GM23248 (cell line): ENCODE measurements around the gene IKZF3. TPM values are rescaled to one million over a fixed set of nuclear protein-coding genes. Genes with fewer than 3 reads are reported as not detected.

Source experiments
- DNase-seq: peaks from one replicate; pipeline ENCODE4 v3.0.0-alpha.2; 2015
- H2AFZ ChIP-seq: fragments of 200-600 bp; sonication (generic); 2 replicates; pipeline ENCODE4 v1.6.1; 2016; ENCODE audit warnings: antibody characterized with exemption
- H3F3A ChIP-seq: fragments of 200-600 bp; sonication (generic); 2 replicates; pipeline ENCODE4 v1.6.1; 2016; ENCODE audit warnings: mild to moderate bottlenecking, antibody characterized with exemption, mixed run types; ENCODE audit not compliant: insufficient read depth
- H3K27ac ChIP-seq: fragments of 200-600 bp; sonication (generic); 2 replicates; pipeline ENCODE4 v1.5.1; 2016; ENCODE audit warnings: mild to moderate bottlenecking
- H3K27me3 ChIP-seq: fragments of 200-600 bp; sonication (generic); replicated peaks from 2 replicates; pipeline ENCODE4 v1.6.1; 2016; ENCODE audit warnings: mild to moderate bottlenecking; ENCODE audit not compliant: insufficient read depth
- H3K36me3 ChIP-seq: fragments of 200-600 bp; sonication (generic); 2 replicates; pipeline ENCODE4 v1.6.1; 2016; ENCODE audit warnings: low read depth, mild to moderate bottlenecking
- H3K4me1 ChIP-seq: fragments of 200-600 bp; sonication (generic); 2 replicates; pipeline ENCODE4 v1.6.1; 2016; ENCODE audit warnings: mild to moderate bottlenecking; ENCODE audit not compliant: insufficient read depth
- H3K4me2 ChIP-seq: fragments of 200-600 bp; sonication (generic); one replicate; pipeline ENCODE4 v1.6.1; 2016; ENCODE audit warnings: mild to moderate bottlenecking; ENCODE audit not compliant: unreplicated experiment
- H3K4me3 ChIP-seq: fragments of 200-600 bp; sonication (generic); 2 replicates; pipeline ENCODE4 v1.5.1; 2016; ENCODE audit warnings: mild to moderate bottlenecking
- H3K79me2 ChIP-seq: fragments of 200-600 bp; sonication (generic); 2 replicates; pipeline ENCODE4 v1.6.1; 2016; ENCODE audit warnings: mild to moderate bottlenecking; ENCODE audit not compliant: insufficient read depth
- H3K9ac ChIP-seq: fragments of 200-600 bp; sonication (generic); 2 replicates; pipeline ENCODE4 v1.6.1; 2016; ENCODE audit warnings: mild to moderate bottlenecking
- H3K9me2 ChIP-seq: fragments of 200-600 bp; sonication (generic); 2 replicates; pipeline ENCODE4 v1.6.1; 2016; ENCODE audit warnings: mixed run types, mild to moderate bottlenecking, moderate library complexity; ENCODE audit not compliant: insufficient read depth
- H3K9me3 ChIP-seq: fragments of 200-600 bp; sonication (generic); one replicate; pipeline ENCODE4 v1.6.1; 2017; ENCODE audit warnings: low read depth
- H4K20me1 ChIP-seq: fragments of 200-600 bp; sonication (generic); 2 replicates; pipeline ENCODE4 v1.6.0; 2016; ENCODE audit not compliant: insufficient read depth
- EZH2 ChIP-seq: fragments of 200-600 bp; sonication (generic); IDR thresholded peaks from 2 replicates; pipeline ENCODE4 v1.6.1; 2018; ENCODE audit warnings: antibody characterized with exemption, mild to moderate bottlenecking; ENCODE audit not compliant: insufficient read depth, poor library complexity, severe bottlenecking
- EZH2phosphoT487 ChIP-seq: fragments of 200-600 bp; sonication (generic); IDR thresholded peaks from 2 replicates; pipeline ENCODE4 v1.6.1; 2018; ENCODE audit warnings: antibody characterized with exemption, moderate library complexity, mild to moderate bottlenecking, low read depth; ENCODE audit not compliant: insufficient read depth
- WGBS, 2 experiments: methylation state at CpG; one replicate each; pipeline ENCODE4 v1.1.6; 2015 to 2017; ENCODE audit warnings: low lambda C conversion rate in 2 of 2, low coverage in 1 of 2; ENCODE audit errors: missing lambda C conversion rate in 2 of 2; 5-methylcytosine and 5-hydroxymethylcytosine counted together
- in situ Hi-C: fragments of 300-500 bp; cut with MboI; formaldehyde crosslinking; loops from 2 replicates; pipeline ENCODE4 v1.15.0; 2020
- polyA plus RNA-seq: library from polyadenylated mRNA; unstranded; fragments of >200 nt; fragmentation: Nextera tagmentation; extraction: Ambion mirVana; gene quantifications from 2 replicates; pipeline ENCODE4 v1.2.1, GENCODE V29; 2016
- total RNA-seq: library from RNA; depleted of rRNA; stranded (reverse); fragments of >200 nt; shearing (Covaris generic); gene quantifications from 2 replicates; pipeline ENCODE4 v1.2.3, GENCODE V29; 2014

The IKZF3 gene
- total and polyA plus RNA-seq, 2 experiments from 2014 or later = 0.09 TPM; not detected in 1

DNA sequence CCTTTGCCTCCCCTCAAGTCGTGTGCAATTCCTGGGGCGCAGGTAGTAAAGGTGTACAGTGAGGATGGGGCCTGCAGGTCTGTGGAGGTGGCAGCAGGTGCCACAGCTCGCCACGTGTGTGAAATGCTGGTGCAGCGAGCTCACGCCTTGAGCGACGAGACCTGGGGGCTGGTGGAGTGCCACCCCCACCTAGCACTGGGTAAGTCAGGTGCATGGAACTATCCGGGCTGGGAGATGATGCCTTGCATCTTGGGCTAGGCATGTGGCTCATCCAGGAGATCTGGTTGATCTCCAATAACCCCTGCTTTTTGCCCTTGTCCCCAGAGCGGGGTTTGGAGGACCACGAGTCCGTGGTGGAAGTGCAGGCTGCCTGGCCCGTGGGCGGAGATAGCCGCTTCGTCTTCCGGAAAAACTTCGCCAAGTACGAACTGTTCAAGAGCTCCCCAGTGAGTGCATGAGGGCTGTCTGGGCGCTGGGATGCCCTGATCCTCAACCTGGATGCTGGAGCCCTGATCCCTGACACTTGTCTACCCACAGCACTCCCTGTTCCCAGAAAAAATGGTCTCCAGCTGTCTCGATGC, 121.2 kb downstream of the IKZF3 start:
- DNase-seq = no peak

DNA sequence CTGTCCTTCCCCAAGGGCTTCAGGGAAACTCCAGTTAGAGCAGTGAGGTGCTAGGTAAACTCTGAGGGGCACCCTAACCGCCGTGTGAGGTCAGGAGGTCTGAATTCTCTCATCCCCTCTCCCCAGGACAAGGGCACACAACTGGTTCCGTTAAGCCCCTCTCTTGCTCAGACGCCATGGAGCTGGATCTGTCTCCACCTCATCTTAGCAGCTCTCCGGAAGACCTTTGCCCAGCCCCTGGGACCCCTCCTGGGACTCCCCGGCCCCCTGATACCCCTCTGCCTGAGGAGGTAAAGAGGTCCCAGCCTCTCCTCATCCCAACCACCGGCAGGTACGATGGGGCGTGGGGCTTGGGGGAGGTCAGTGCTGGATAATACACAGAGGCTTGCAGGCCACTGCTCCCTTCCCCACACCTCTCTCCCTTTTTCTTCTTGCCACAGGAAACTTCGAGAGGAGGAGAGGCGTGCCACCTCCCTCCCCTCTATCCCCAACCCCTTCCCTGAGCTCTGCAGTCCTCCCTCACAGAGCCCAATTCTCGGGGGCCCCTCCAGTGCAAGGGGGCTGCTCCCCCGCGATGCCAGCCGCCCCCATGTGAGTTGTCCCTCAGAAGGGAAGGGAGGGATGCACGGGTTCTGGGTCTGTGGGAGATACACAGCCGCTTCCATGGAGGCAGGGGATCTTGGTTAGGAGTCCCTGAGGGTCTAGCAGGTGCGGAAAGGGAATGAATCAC, 121.8 kb downstream of the IKZF3 start:
- no peaks in the 10 kb centered on the region for H3K36me3 ChIP-seq
- H3K79me2 ChIP-seq = no peaks in the 10 kb centered on the region
- TF ChIP-seq EZH2phosphoT487 = no peak
- TF ChIP-seq EZH2 = no peak
- no peak overlapping the region for H3K9ac ChIP-seq
- H2AFZ ChIP-seq = no peak overlapping the region
- in situ Hi-C loops = no loop called here
- no peaks in the 10 kb centered on the region for H3F3A ChIP-seq
- H3K9me3 ChIP-seq = no peaks in the 10 kb centered on the region
- DNase-seq = no peak
- H3K27me3 ChIP-seq = peaks cover 4% of the 10 kb centered on the region; the same call in 1 of the 2 replicates
- no peak overlapping the region for H3K4me3 ChIP-seq
- no peak overlapping the region for H3K4me2 ChIP-seq
- 72% methylated on average over 15 to 18 of the region's 18 CpGs for WGBS, 2 experiments
- no peaks in the 10 kb centered on the region for H3K9me2 ChIP-seq
- no peaks in the 10 kb centered on the region for H4K20me1 ChIP-seq
- H3K4me1 ChIP-seq = peaks cover 20% of the 10 kb centered on the region
- H3K27ac ChIP-seq = no peak overlapping the region

More for the DNA sequence above, 121.2 kb downstream of the IKZF3 start:
- Histone ChIP-seq H3K9me3 (no peaks in the 10 kb centered on the region), H2AFZ (no peak overlapping the region), H3F3A (no peaks in the 10 kb centered on the region), H3K4me1 (peaks cover 20% of the 10 kb centered on the region), H3K36me3 (no peaks in the 10 kb centered on the region), H3K27ac (no peak overlapping the region), H3K4me3 (no peak overlapping the region), H3K9me2 (no peaks in the 10 kb centered on the region), H3K9ac (no peak overlapping the region), H3K27me3 (peaks cover 2% of the 10 kb centered on the region; the same call in 1 of the 2 replicates), H4K20me1 (no peaks in the 10 kb centered on the region), H3K79me2 (no peaks in the 10 kb centered on the region), H3K4me2 (no peak overlapping the region)
- TF ChIP-seq EZH2phosphoT487 = no peak
- no peak for TF ChIP-seq EZH2
- 69 to 71% methylated on average over 21 of the region's 21 CpGs for WGBS, 2 experiments
- in situ Hi-C loops = no loop called here

DNA sequence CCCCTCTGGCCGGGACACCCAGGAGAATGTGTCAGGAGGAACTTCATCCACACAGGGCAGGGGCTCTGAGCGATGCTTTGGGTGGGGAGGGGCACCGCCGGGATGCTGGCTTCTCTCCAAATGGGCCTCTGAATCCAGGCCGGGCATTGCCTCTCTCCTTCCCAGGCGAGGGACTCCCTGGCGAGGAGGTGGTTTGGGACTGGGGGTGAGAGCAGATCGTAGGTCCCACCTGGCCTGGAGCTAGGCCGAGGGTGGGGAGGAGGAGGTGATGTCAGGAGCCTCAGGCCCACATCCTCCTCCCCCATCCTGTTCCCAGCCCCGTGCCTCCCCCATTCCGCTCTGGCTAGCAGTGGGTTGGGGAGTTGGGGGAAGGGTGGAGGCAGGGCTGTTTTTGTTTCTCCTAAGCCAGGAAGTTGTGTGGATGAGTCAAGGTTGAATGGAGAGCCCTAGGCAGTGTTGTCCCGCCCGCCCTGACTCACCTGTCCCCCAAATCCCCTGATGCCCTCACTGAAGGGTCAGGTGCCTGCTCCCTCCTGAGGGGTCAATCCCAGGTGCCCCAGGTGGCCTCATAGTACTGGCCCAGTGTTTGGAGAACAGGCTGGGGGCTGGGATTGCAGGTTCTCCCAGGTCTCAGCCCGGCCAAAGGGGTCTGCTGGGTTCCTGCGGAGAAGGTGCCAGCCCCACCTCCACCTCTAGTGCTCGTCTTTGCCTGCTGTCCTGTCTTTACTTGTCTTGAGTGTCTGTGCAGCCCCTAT, 123.6 kb downstream of the IKZF3 start:
- Histone ChIP-seq H3K9me2 (no peaks in the 10 kb centered on the region), H3K4me2 (peak overlapping the region; percentile 38), H3K9ac (no peak overlapping the region), H3K27me3 (peaks cover 4% of the 10 kb centered on the region; the same call in 1 of the 2 replicates), H4K20me1 (no peaks in the 10 kb centered on the region), H3F3A (no peaks in the 10 kb centered on the region), H3K27ac (no peak overlapping the region), H3K79me2 (no peaks in the 10 kb centered on the region), H3K4me1 (peaks cover 20% of the 10 kb centered on the region), H2AFZ (peak overlapping the region; percentile 84), H3K9me3 (no peaks in the 10 kb centered on the region), H3K36me3 (no peaks in the 10 kb centered on the region), H3K4me3 (no peak overlapping the region)
- in situ Hi-C loops = no loop called here
- WGBS, 2 experiments = 41 to 43% methylated on average over 11 to 16 of the region's 16 CpGs
- no peak for TF ChIP-seq EZH2
- no peak for TF ChIP-seq EZH2phosphoT487
- peak; percentile 63 for DNase-seq

DNA sequence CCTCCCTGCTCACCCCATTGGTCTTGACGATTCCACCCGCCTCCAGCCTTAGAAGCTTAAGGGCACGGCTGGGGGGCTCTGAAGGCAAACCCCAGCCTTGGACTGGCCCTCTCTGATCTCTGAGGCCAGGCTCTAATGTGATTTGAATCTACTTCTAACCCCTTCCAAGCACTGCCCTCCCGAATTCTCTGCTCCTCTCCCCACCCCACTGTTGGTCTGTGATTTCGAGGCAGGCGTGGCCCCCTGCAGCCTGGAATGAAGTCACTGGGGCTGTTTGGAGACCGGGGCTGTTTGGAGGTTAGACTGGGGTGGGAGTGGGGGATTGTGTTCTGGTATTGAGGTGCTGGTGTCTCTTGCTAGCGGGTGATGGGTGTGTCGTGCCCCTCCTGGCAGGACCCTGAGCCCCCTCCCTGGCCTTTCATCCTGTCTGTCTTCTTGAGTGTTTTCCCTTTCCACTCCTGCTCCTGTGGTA, 124.2 kb downstream of the IKZF3 start:
- in situ Hi-C loops = no loop called here
- Histone ChIP-seq H3K9ac (no peak overlapping the region), H4K20me1 (no peaks in the 10 kb centered on the region), H3K27me3 (peaks cover 4% of the 10 kb centered on the region; the same call in 1 of the 2 replicates), H3K4me3 (peak overlapping the region; percentile 48; the same call in 1 of the 2 replicates), H3K79me2 (no peaks in the 10 kb centered on the region), H2AFZ (peak overlapping the region; percentile 84), H3K4me2 (peak overlapping the region; percentile 38), H3K27ac (no peak overlapping the region), H3K9me3 (no peaks in the 10 kb centered on the region), H3K36me3 (no peaks in the 10 kb centered on the region), H3K4me1 (peaks cover 20% of the 10 kb centered on the region), H3K9me2 (no peaks in the 10 kb centered on the region), H3F3A (no peaks in the 10 kb centered on the region)
- WGBS, 2 experiments = 36 to 39% methylated on average over 9 of the region's 9 CpGs
- TF ChIP-seq EZH2 = no peak
- no peak for TF ChIP-seq EZH2phosphoT487
- DNase-seq = peak; percentile 29
